H1 (cell line): ENCODE results near the gene OR5K3. TPM values are rescaled to one million over a fixed set of nuclear protein-coding genes. Genes with fewer than 3 reads are reported as not detected.

ENCODE experiments used
- CTCF ChIA-PET: fragments of 300-600 bp; sonication (Branson Sonifier 250); formaldehyde crosslinking; loops from one replicate; lab custom pipeline; 2021; ENCODE audit not compliant: partially characterized antibody; lab: Charles Lee
- POLR2A ChIA-PET: fragments of 300-600 bp; sonication (Branson Sonifier 250); formaldehyde crosslinking; loops from one replicate; lab custom pipeline; 2021; ENCODE audit warnings: inconsistent platforms; ENCODE audit not compliant: partially characterized antibody; lab: Charles Lee
- DNase-seq, 2 experiments: peaks; one replicate each; pipeline versions ENCODE4 v3.0.0 to v3.0.0-alpha.2; 2010 to 2022; ENCODE audit warnings: low spot score in 2 of 2, low read depth in 1 of 2, mixed read lengths in 1 of 2
- FAIRE-seq: peaks from 2 replicates; lab custom pipeline; 2011; peaks lifted over from hg19 to GRCh38; lab: Jason Lieb, UNC
- H2AFZ ChIP-seq: 2 replicates; pipeline ENCODE4 v1.8.1; 2012; ENCODE audit warnings: low read length, inconsistent platforms
- H2AK5ac ChIP-seq: 2 replicates; pipeline ENCODE4 v1.6.1; 2013; ENCODE audit warnings: low read depth, low read length
- H2BK120ac ChIP-seq: replicated peaks from 2 replicates; pipeline ENCODE3; 2013; ENCODE audit warnings: low read depth, low read length, inconsistent platforms
- H2BK12ac ChIP-seq: 2 replicates; pipeline ENCODE4 v1.6.1; 2013; ENCODE audit warnings: low read depth, low read length
- H2BK15ac ChIP-seq: 2 replicates; pipeline ENCODE4 v1.6.1; 2013; ENCODE audit warnings: low read length
- H2BK20ac ChIP-seq: 2 replicates; pipeline ENCODE4 v1.6.1; 2013; ENCODE audit warnings: low read length
- H2BK5ac ChIP-seq: 2 replicates; pipeline ENCODE4 v1.6.1; 2013; ENCODE audit warnings: low read depth, low read length
- H3K14ac ChIP-seq: 2 replicates; pipeline ENCODE4 v1.6.1; 2013; ENCODE audit warnings: inconsistent platforms; ENCODE audit not compliant: insufficient read length
- H3K18ac ChIP-seq: 2 replicates; pipeline ENCODE4 v1.6.1; 2013; ENCODE audit warnings: low read length; ENCODE audit errors: extremely low read depth
- H3K23ac ChIP-seq: 2 replicates; pipeline ENCODE4 v1.6.1; 2013; ENCODE audit warnings: inconsistent platforms; ENCODE audit not compliant: insufficient read length
- H3K23me2 ChIP-seq: 2 replicates; pipeline ENCODE4 v1.6.1; 2013; ENCODE audit warnings: low read depth, low read length
- H3K27ac ChIP-seq: 2 replicates; pipeline ENCODE4 v1.6.1; 2011; ENCODE audit warnings: low read depth, low read length, inconsistent platforms
- H3K27me3 ChIP-seq, 4 experiments: replicated peaks in 1 of 4; 1 replicate in 1 of 4; 2 replicates in 3 of 4; pipeline versions ENCODE4 v1.6.1 to v1.8.1; 2011 to 2013; ENCODE audit warnings: low read length in 3 of 4, mild to moderate bottlenecking in 3 of 4, inconsistent platforms in 2 of 4, mixed read lengths in 2 of 4, moderate library complexity in 1 of 4; ENCODE audit not compliant: control insufficient read depth in 3 of 4, insufficient read depth in 3 of 4; ENCODE audit errors: extremely low read depth in 1 of 4
- H3K36me3 ChIP-seq, 4 experiments: 2 replicates each; pipeline versions ENCODE4 v1.6.1 to v1.8.1; 2011 to 2013; ENCODE audit warnings: mild to moderate bottlenecking in 4 of 4, low read length in 3 of 4, moderate library complexity in 2 of 4, control low read depth in 1 of 4, inconsistent platforms in 1 of 4; ENCODE audit not compliant: insufficient read depth in 4 of 4, control insufficient read depth in 2 of 4
- H3K4ac ChIP-seq: replicated peaks from 2 replicates; pipeline ENCODE3; 2013; ENCODE audit warnings: low read length, low read depth, mixed read lengths, inconsistent platforms; ENCODE audit not compliant: insufficient read length
- H3K4me1 ChIP-seq, 4 experiments: replicated peaks in 1 of 4; 1 replicate in 1 of 4; 2 replicates in 3 of 4; pipeline versions ENCODE4 v1.6.1 to v1.8.1; 2011 to 2013; ENCODE audit warnings: low read length in 3 of 4, inconsistent platforms in 2 of 4, mixed read lengths in 1 of 4; ENCODE audit not compliant: insufficient read depth in 4 of 4, control insufficient read depth in 3 of 4
- H3K4me2 ChIP-seq, 2 experiments: 2 replicates each; pipeline versions ENCODE4 v1.6.1 to v1.8.1; 2011 to 2013; ENCODE audit warnings: low read depth in 2 of 2, low read length in 2 of 2, control low read depth in 1 of 2, inconsistent platforms in 1 of 2, mild to moderate bottlenecking in 1 of 2; ENCODE audit not compliant: insufficient read depth in 1 of 2
- H3K4me3 ChIP-seq, 4 experiments: fragments of 200-600, 300-600 bp in 1 of 4; sonication (generic), shearing (Covaris generic), sonication (Bioruptor Twin) in 1 of 4; 2 replicates each; pipeline versions ENCODE4 v1.5.1 to v1.8.1; 2011 to 2016; ENCODE audit warnings: low read length in 4 of 4, low read depth in 3 of 4, control low read depth in 2 of 4, inconsistent platforms in 2 of 4, mild to moderate bottlenecking in 2 of 4, mixed read lengths in 1 of 4, moderate library complexity in 1 of 4; ENCODE audit not compliant: insufficient read depth in 2 of 4; ENCODE audit errors: extremely low read depth in 1 of 4
- H3K56ac ChIP-seq: replicated peaks from 2 replicates; pipeline ENCODE3; 2013; ENCODE audit warnings: low read depth, mild to moderate bottlenecking, mixed read lengths, low read length, inconsistent platforms; ENCODE audit not compliant: insufficient read length
- H3K79me1 ChIP-seq: 2 replicates; pipeline ENCODE4 v1.6.1; 2013; ENCODE audit warnings: low read depth, low read length, control low read depth
- H3K79me2 ChIP-seq, 2 experiments: 2 replicates each; pipeline versions ENCODE4 v1.6.1 to v1.8.1; 2012 to 2013; ENCODE audit warnings: low read length in 2 of 2, mild to moderate bottlenecking in 2 of 2, inconsistent platforms in 1 of 2; ENCODE audit not compliant: insufficient read depth in 2 of 2, control insufficient read depth in 1 of 2
- H3K9ac ChIP-seq, 4 experiments: replicated peaks in 1 of 4; 1 replicate in 1 of 4; 2 replicates in 3 of 4; pipeline versions ENCODE4 v1.6.1 to v1.8.1; 2011 to 2013; ENCODE audit warnings: low read depth in 3 of 4, low read length in 3 of 4, control low read depth in 2 of 4, mild to moderate bottlenecking in 2 of 4, moderate library complexity in 2 of 4, inconsistent platforms in 1 of 4; ENCODE audit errors: extremely low read depth in 1 of 4
- H3K9me3 ChIP-seq, 2 experiments: 2 replicates each; pipeline versions ENCODE4 v1.6.1 to v1.8.1; 2012 to 2013; ENCODE audit warnings: mild to moderate bottlenecking in 2 of 2, moderate library complexity in 2 of 2, control low read depth in 1 of 2, inconsistent platforms in 1 of 2, low read depth in 1 of 2, low read length in 1 of 2, mixed read lengths in 1 of 2; ENCODE audit not compliant: insufficient read depth in 2 of 2
- H4K20me1 ChIP-seq, 2 experiments: replicated peaks in 1 of 2; 2 replicates each; pipeline versions ENCODE3 to v1.8.1; 2011 to 2013; ENCODE audit warnings: inconsistent platforms in 2 of 2, low read length in 2 of 2, mild to moderate bottlenecking in 1 of 2; ENCODE audit not compliant: insufficient read depth in 2 of 2, control insufficient read depth in 1 of 2
- H4K5ac ChIP-seq: 2 replicates; pipeline ENCODE4 v1.6.1; 2013; ENCODE audit warnings: low read length, low read depth, mixed read lengths, inconsistent platforms; ENCODE audit not compliant: insufficient read length
- H4K8ac ChIP-seq: 2 replicates; pipeline ENCODE4 v1.8.0; 2013; ENCODE audit warnings: mild to moderate bottlenecking, moderate library complexity, low read length, inconsistent platforms; ENCODE audit not compliant: insufficient read depth; ENCODE audit errors: extremely low read depth
- H4K91ac ChIP-seq: replicated peaks from 2 replicates; pipeline ENCODE3; 2013; ENCODE audit warnings: low read length, mixed read lengths, inconsistent platforms; ENCODE audit not compliant: insufficient read length
- BRCA1 ChIP-seq: IDR thresholded peaks from 2 replicates; pipeline ENCODE4 v1.6.1; 2012; ENCODE audit warnings: low read depth, low read length, improper control_type of control experiment
- CREB1 ChIP-seq: IDR thresholded peaks from 2 replicates; pipeline ENCODE4 v1.6.1; 2012; ENCODE audit warnings: inconsistent platforms
- NANOG ChIP-seq: IDR thresholded peaks from 2 replicates; pipeline ENCODE4 v1.6.1; 2011; ENCODE audit warnings: low read length, low read depth, mild to moderate bottlenecking, inconsistent platforms; ENCODE audit not compliant: insufficient read depth, poor library complexity, severe bottlenecking
- PHF8 ChIP-seq: fragments of 200-600 bp; sonication (generic); conservative IDR thresholded peaks from 2 replicates; pipeline ENCODE4 v1.7.1; 2012; ENCODE audit warnings: low read depth, mild to moderate bottlenecking, inconsistent platforms, low read length, moderate library complexity
- RBBP5 ChIP-seq: IDR thresholded peaks from 2 replicates; pipeline ENCODE4 v1.7.1; 2012; ENCODE audit warnings: low read depth, mild to moderate bottlenecking, inconsistent platforms, low read length, moderate library complexity, borderline replicate concordance
- SAP30 ChIP-seq: fragments of 300-600 bp; sonication (generic); IDR thresholded peaks from 2 replicates; pipeline ENCODE4 v1.7.1; 2012; ENCODE audit warnings: low read length, moderate library complexity, mild to moderate bottlenecking, inconsistent platforms; ENCODE audit not compliant: insufficient read depth, insufficient replicate concordance
- SIRT6 ChIP-seq: IDR thresholded peaks from one replicate; pipeline ENCODE4 v1.7.1; 2012; ENCODE audit warnings: low read length, inconsistent platforms
- SP1 ChIP-seq: IDR thresholded peaks from 2 replicates; pipeline ENCODE4 v1.6.1; 2011; ENCODE audit warnings: low read depth, low read length
- SP2 ChIP-seq: IDR thresholded peaks from 2 replicates; pipeline ENCODE4 v1.6.1; 2012; ENCODE audit warnings: mild to moderate bottlenecking, low read length, inconsistent platforms
- SP4 ChIP-seq: IDR thresholded peaks from 2 replicates; pipeline ENCODE4 v1.6.1; 2012; ENCODE audit warnings: low read length, inconsistent platforms
- SUZ12 ChIP-seq: fragments of 200-600 bp; sonication (generic); IDR thresholded peaks from 2 replicates; pipeline ENCODE4 v1.6.1; 2012; ENCODE audit warnings: mild to moderate bottlenecking, inconsistent platforms, low read length, moderate library complexity, mixed read lengths
- TAF1 ChIP-seq: IDR thresholded peaks from 2 replicates; pipeline ENCODE4 v1.6.1; 2011; ENCODE audit warnings: mild to moderate bottlenecking, low read depth, low read length
- TAF7 ChIP-seq: optimal IDR thresholded peaks from 2 replicates; pipeline ENCODE3; 2011; ENCODE audit warnings: low read depth, mild to moderate bottlenecking, inconsistent platforms, low read length, moderate library complexity, borderline replicate concordance
- TCF12 ChIP-seq: IDR thresholded peaks from 2 replicates; pipeline ENCODE4 v1.6.1; 2011; ENCODE audit warnings: low read depth, mild to moderate bottlenecking, low read length
- YY1 ChIP-seq: IDR thresholded peaks from 2 replicates; pipeline ENCODE4 v1.6.1; 2011; ENCODE audit warnings: low read depth, mild to moderate bottlenecking, low read length
- WGBS, 2 experiments: shearing (Covaris generic) in 1 of 2; methylation state at CpG; one replicate each; pipeline versions ENCODE4 v1.1.6 to v1.1.7; 2013 to 2015; ENCODE audit warnings: low lambda C conversion rate in 2 of 2, mixed read lengths in 2 of 2, inconsistent platforms in 1 of 2, low coverage in 1 of 2, missing lambda C conversion rate in 1 of 2; ENCODE audit not compliant: insufficient replicate concordance in 2 of 2, insufficient coverage in 1 of 2, insufficient read length in 1 of 2; ENCODE audit errors: extremely low coverage in 1 of 2, missing lambda C conversion rate in 1 of 2; 5-methylcytosine and 5-hydroxymethylcytosine counted together
- polyA plus RNA-seq, 7 experiments: library from polyadenylated mRNA; depleted of rRNA in 3 of 7; stranded (reverse) in 5 of 7; unstranded in 2 of 7; fragments of >200 nt in 5 of 7; fragments of 200-250 nt in 2 of 7; gene quantifications; 1 replicate in 5 of 7; 2 replicates in 1 of 7; 4 replicates in 1 of 7; pipeline versions ENCODE4 v1.2.1 to v1.2.3, GENCODE V29; 2011 to 2013; ENCODE audit warnings: missing spikeins in 2 of 7, mixed read lengths in 2 of 7
- total RNA-seq: library from RNA; stranded (reverse); fragmentation: NEBNext Ultra II Directional; extraction: Animal tissue kit (Norgen Biotek cat#: 25700); gene quantifications from 2 replicates; pipeline ENCODE4 v1.2.1, GENCODE V29; 2021

OR5K3 gene
- total and polyA plus RNA-seq, 2 of the 8 experiments (the other 6 are each of a cell fraction or from before 2014, with no cell fraction given) = not detected

GRCh38 chr3:98406034-98406433 is 15.6 kb downstream of the OR5K3 start:
- no peak overlapping the region for H3K56ac ChIP-seq
- H3K23ac ChIP-seq = no peak overlapping the region
- no peak overlapping the region for H3K4me2 ChIP-seq
- H3K4me3 ChIP-seq = no peak overlapping the region
- no peak for FAIRE-seq
- no peak overlapping the region for H4K8ac ChIP-seq
- no peak for TF ChIP-seq TAF7
- TF ChIP-seq CREB1 = no peak
- TF ChIP-seq TCF12 = no peak
- TF ChIP-seq BRCA1 = no peak
- TF ChIP-seq SAP30 = no peak
- no peak for TF ChIP-seq SUZ12
- TF ChIP-seq YY1 = no peak
- no peak for TF ChIP-seq SP2
- TF ChIP-seq PHF8 = no peak
- no peak for TF ChIP-seq SP1
- TF ChIP-seq TAF1 = no peak
- no peak for TF ChIP-seq RBBP5
- TF ChIP-seq NANOG = no peak
- TF ChIP-seq SIRT6 = no peak
- TF ChIP-seq SP4 = no peak
- 75% methylated on average over 2 of the region's 2 CpGs; no CpG with 5 or more reads in 1 of the 2 experiments for WGBS, 2 experiments
- no peak overlapping the region for H4K91ac ChIP-seq
- H3K4ac ChIP-seq = no peak overlapping the region
- H2AFZ ChIP-seq = no peak overlapping the region
- no peaks in the 10 kb centered on the region for H3K79me2 ChIP-seq
- no peak overlapping the region for H3K18ac ChIP-seq
- H3K27me3 ChIP-seq = no peaks in the 10 kb centered on the region
- H2AK5ac ChIP-seq = no peak overlapping the region
- H3K9me3 ChIP-seq = peaks cover 9 to 19% of the 10 kb centered on the region in 2 experiments
- H3K36me3 ChIP-seq = no peaks in the 10 kb centered on the region
- no peak for DNase-seq
- no peak overlapping the region for H3K14ac ChIP-seq
- no peak overlapping the region for H3K9ac ChIP-seq
- H4K20me1 ChIP-seq = no peaks in the 10 kb centered on the region
- H2BK15ac ChIP-seq = no peak overlapping the region
- H3K23me2 ChIP-seq = no peaks in the 10 kb centered on the region
- no peak overlapping the region for H2BK120ac ChIP-seq
- ChIA-PET CTCF (interaction anchor here (0.7 kb wide), 1 partner anchor 11 kb away, joined by 3 read pairs; no protein-coding TSS in a partner anchor), POLR2A (no interaction called here)
- no peak overlapping the region for H4K5ac ChIP-seq
- no peak overlapping the region for H2BK5ac ChIP-seq
- no peak overlapping the region for H3K27ac ChIP-seq
- H3K79me1 ChIP-seq = no peaks in the 10 kb centered on the region
- no peaks in the 10 kb centered on the region for H3K4me1 ChIP-seq
- no peak overlapping the region for H2BK12ac ChIP-seq
- H2BK20ac ChIP-seq = no peak overlapping the region
